ENCODE results near the gene LCT. TPM values are rescaled to one million over a fixed set of nuclear protein-coding genes. Genes with fewer than 3 reads are reported as not detected.
"Not testable (repeated sequence)": the region's sequence is repeated elsewhere in the genome, so short reads cannot be mapped to it uniquely, and the experiment has no call there.

Gene LCT
- total RNA-seq, 2 donors from 2014 or later = 0.45 to 1.0 TPM

DNA sequence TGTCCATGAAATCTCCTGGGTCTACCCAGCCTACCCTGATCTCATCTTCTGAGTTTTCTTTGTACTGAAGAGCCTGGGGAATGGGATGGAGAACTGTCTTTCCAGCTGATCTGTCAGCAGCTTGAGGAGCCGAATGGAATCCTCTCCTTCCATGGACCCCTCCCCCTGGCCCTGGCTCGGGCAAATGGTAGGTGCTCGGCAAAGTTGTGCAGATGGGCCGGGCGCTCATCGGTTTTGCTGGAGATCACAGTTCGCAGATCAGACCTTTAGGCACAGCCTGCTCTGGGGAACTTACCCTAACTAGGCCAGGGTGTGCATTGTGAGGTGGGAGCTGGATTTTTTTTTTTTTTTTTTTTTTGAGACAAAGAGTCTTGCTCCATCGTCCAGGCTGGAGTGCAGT lies 40.4 kb downstream of the LCT start:
- H3K4me1 Mint-ChIP-seq = peaks cover 16% of the 10 kb centered on the region
- no peaks in the 10 kb centered on the region for H3K9me3 Mint-ChIP-seq
- H3K27ac Mint-ChIP-seq = no peak overlapping the region
- H3K36me3 Mint-ChIP-seq (ENCODE audit: low read depth) = no peaks in the 10 kb centered on the region
- ATAC-seq (replicated peaks) = no peak
- no peak overlapping the region for H3K4me3 Mint-ChIP-seq
- no peaks in the 10 kb centered on the region for H3K27me3 Mint-ChIP-seq

- H3K36me3 Mint-ChIP-seq (ENCODE audit: low read depth); ATAC-seq (replicated peaks); H3K9me3 Mint-ChIP-seq; H3K4me3 Mint-ChIP-seq; H3K27me3 Mint-ChIP-seq; H3K27ac Mint-ChIP-seq: not testable (repeated sequence)
- H3K4me1 Mint-ChIP-seq = peaks cover 16% of the 10 kb centered on the region
Measured at GRCh38 chr2:135795641-135796040, 41.3 kb downstream of the LCT start.

GRCh38 chr2:135792401-135793150 lies 44.4 kb downstream of the LCT start:
- Mint-ChIP-seq H3K36me3 (ENCODE audit: low read depth) (no peaks in the 10 kb centered on the region), H3K9me3 (no peaks in the 10 kb centered on the region), H3K4me3 (no peak overlapping the region), H3K4me1 (peaks cover 14% of the 10 kb centered on the region), H3K27ac (peak overlapping the region; percentile 7), H3K27me3 (no peaks in the 10 kb centered on the region)
- ATAC-seq (replicated peaks) = peak; percentile 70

GRCh38 chr2:135791418-135792190 lies 45.4 kb downstream of the LCT start:
- no peak overlapping the region for H3K4me3 Mint-ChIP-seq
- peaks cover 10% of the 10 kb centered on the region for H3K4me1 Mint-ChIP-seq
- H3K9me3 Mint-ChIP-seq = no peaks in the 10 kb centered on the region
- H3K36me3 Mint-ChIP-seq (ENCODE audit: low read depth) = peaks cover 9% of the 10 kb centered on the region
- no peaks in the 10 kb centered on the region for H3K27me3 Mint-ChIP-seq
- ATAC-seq (replicated peaks) = no peak
- no peak overlapping the region for H3K27ac Mint-ChIP-seq

DNA sequence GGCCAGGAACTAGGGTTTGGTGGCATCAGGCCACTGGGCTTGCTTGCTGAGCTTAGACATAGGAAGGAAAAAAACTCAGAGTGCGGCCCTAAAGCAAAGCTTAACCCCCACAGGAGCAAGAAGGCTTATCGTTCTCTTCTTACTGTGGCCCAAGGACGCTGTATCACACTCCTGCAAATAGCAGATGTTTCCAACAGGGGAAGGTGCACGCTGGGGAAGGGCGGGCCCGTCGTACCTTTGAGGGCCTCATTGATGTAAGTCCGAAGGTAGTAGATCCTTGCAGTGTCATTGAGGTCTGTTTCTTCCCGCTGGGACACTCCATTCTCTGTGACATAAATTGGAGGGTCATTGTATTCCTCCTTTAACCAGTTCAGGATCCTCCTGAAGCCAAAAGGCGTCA lies 46.6 kb downstream of the LCT start:
- Mint-ChIP-seq H3K9me3 (no peaks in the 10 kb centered on the region), H3K4me3 (no peak overlapping the region), H3K27ac (no peak overlapping the region), H3K36me3 (ENCODE audit: low read depth) (peaks cover 20% of the 10 kb centered on the region), H3K4me1 (peaks cover 10% of the 10 kb centered on the region), H3K27me3 (no peaks in the 10 kb centered on the region)
- ATAC-seq (replicated peaks) = no peak

DNA sequence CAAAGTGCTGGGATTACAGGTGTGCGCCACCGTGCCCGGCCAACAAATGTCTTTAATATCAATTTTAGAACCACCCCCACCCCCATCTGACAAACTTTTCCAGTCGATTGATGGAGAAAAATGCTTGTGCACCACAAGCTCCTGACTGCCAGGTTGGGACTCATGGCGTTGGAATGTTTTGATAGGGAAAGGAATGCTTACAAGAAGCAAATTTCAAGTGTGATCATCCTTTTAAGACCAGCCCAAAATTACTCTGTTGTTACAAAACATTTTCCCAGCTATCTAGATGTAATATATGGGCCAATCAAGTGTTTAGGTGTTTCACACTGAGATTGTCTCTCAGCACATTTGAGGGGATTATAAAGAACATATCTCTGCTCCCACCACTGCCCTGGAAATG lies 50.2 kb downstream of the LCT start:
- Mint-ChIP-seq H3K4me1 (peaks cover 4% of the 10 kb centered on the region), H3K4me3 (no peak overlapping the region), H3K27ac (peak overlapping the region; percentile 18), H3K27me3 (no peaks in the 10 kb centered on the region), H3K36me3 (ENCODE audit: low read depth) (peaks cover 56% of the 10 kb centered on the region), H3K9me3 (no peaks in the 10 kb centered on the region)
- no peak for ATAC-seq (replicated peaks)

- Mint-ChIP-seq H3K4me3 (no peak overlapping the region), H3K9me3 (no peaks in the 10 kb centered on the region), H3K27me3 (no peaks in the 10 kb centered on the region), H3K36me3 (ENCODE audit: low read depth) (peaks cover 74% of the 10 kb centered on the region), H3K27ac (no peak overlapping the region), H3K4me1 (peaks cover 4% of the 10 kb centered on the region)
- no peak for ATAC-seq (replicated peaks)
Measured at GRCh38 chr2:135785032-135785431, 52.0 kb downstream of the LCT start.

DNA sequence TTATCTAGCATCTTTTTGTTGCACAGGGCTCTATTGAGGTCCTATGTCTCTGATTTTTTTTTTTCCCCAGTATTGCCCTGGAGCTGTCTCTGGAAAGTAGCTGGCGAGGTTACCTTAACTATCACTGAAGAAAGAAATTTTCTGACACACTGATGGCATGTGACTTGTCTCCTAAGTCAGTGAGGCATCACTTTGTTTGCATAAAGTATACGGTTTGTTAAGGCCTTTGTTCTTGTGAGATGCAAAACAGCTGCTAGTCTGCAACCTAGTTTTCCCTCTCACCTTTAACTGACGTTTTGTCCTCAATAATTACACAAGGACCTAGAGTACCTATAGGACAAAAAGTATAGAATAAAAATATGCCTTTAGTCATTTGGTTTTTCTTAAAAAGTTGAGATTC lies 53.5 kb downstream of the LCT start:
- H3K4me3 Mint-ChIP-seq = no peak overlapping the region
- ATAC-seq (replicated peaks) = no peak
- H3K9me3 Mint-ChIP-seq = no peaks in the 10 kb centered on the region
- H3K4me1 Mint-ChIP-seq = peaks cover 4% of the 10 kb centered on the region
- H3K27me3 Mint-ChIP-seq = no peaks in the 10 kb centered on the region
- no peak overlapping the region for H3K27ac Mint-ChIP-seq
- peaks cover 90% of the 10 kb centered on the region for H3K36me3 Mint-ChIP-seq (ENCODE audit: low read depth)

GRCh38 chr2:135782231-135782630 lies 54.8 kb downstream of the LCT start:
- H3K9me3 Mint-ChIP-seq = no peaks in the 10 kb centered on the region

DNA sequence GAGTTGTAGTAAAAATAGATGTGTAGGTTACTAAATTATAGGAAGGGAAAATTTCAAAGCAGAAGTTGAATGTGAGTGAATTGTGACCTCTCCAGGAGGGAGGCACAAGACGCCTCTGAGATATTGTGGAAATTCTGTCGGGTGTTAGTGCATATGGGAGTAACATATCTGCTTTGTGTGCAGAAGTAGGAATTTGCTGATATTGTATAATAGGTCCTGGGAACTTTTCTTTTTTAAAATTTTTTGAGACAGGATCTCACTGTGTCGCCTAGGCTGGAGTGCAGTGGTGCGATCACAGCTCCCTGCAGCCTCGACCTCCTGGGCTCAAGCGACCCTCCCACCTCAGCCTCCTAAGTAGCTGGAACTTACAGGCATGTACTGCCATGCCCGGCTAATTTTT lies 60.6 kb downstream of the LCT start:
- ATAC-seq (replicated peaks) = no peak
- Mint-ChIP-seq H3K4me3 (no peak overlapping the region), H3K27me3 (no peaks in the 10 kb centered on the region), H3K27ac (no peak overlapping the region), H3K4me1 (no peaks in the 10 kb centered on the region), H3K36me3 (ENCODE audit: low read depth) (peaks cover 100% of the 10 kb centered on the region), H3K9me3 (no peaks in the 10 kb centered on the region)

More at GRCh38 chr2:135782231-135782630, 54.8 kb downstream of the LCT start:
- Mint-ChIP-seq H3K4me3 (no peak overlapping the region), H3K36me3 (ENCODE audit: low read depth) (peaks cover 100% of the 10 kb centered on the region), H3K4me1 (peaks cover 4% of the 10 kb centered on the region), H3K27me3 (no peaks in the 10 kb centered on the region), H3K27ac (no peak overlapping the region)
- no peak for ATAC-seq (replicated peaks)

DNA sequence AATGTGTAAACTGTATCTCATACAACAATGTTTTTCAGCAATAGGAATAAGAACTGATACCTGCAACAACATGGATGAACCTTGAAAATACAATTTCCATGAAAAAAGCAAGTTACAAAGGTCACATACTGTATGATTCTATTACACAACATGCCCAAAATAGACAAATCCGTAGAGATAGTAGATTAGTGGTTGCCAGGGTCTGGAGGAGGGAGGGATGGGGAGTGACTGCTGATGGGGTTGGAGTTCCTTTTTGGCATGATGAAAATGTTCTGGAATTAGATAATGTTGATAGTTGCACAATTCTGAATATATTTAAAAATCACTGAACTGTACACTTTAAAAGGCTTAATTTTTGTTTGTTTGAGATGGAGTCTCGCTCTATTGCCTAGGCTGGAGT lies 61.6 kb downstream of the LCT start:
- no peak overlapping the region for H3K27ac Mint-ChIP-seq
- peaks cover 100% of the 10 kb centered on the region for H3K36me3 Mint-ChIP-seq (ENCODE audit: low read depth)
- no peak overlapping the region for H3K4me3 Mint-ChIP-seq
- no peak for ATAC-seq (replicated peaks)
- no peaks in the 10 kb centered on the region for H3K4me1 Mint-ChIP-seq
- H3K9me3 Mint-ChIP-seq = no peaks in the 10 kb centered on the region
- no peaks in the 10 kb centered on the region for H3K27me3 Mint-ChIP-seq

DNA sequence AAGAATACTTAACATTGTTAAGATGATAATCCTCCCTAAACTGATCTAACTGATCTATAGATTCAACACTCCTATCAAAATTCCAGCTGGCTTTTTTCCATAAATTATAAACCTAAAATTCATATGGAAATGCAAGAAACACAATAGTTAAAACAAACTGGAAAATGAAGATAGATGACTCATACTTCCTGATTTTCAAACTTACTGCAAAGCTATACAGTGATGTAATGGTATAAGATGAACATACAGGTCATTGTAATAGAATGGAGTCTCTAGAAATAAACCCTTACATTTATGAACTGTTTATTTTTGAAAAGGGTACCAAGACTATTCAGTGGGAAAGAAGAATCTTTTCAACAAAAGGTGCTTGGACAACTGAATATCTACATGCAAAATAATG lies 63.1 kb downstream of the LCT start:
- peak; percentile 60 for ATAC-seq (replicated peaks)
- Mint-ChIP-seq H3K4me3 (no peak overlapping the region), H3K36me3 (ENCODE audit: low read depth) (peaks cover 100% of the 10 kb centered on the region), H3K4me1 (no peaks in the 10 kb centered on the region), H3K9me3 (no peaks in the 10 kb centered on the region), H3K27ac (peak overlapping the region; percentile 67), H3K27me3 (no peaks in the 10 kb centered on the region)

DNA sequence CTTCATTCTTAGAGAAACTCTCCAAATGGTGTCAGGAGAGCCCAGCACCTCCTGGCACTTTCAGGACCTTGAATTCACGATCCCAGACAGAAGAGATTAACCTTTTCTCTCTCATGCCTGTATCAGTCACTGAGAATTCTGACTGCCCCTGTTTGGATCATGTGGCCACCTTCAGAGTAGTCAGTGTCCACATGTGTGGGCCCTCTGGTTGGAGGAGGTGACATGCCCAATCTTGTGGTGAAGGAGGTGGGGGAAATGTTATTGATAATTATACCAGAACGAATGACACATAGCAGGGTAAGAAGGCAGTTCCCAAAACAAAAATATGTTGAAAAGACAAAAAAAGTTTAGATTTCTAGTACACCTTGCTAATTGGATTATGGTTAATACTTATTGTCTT lies 63.7 kb downstream of the LCT start:
- peak; percentile 90 for ATAC-seq (replicated peaks)
- H3K9me3 Mint-ChIP-seq = no peaks in the 10 kb centered on the region
- H3K4me3 Mint-ChIP-seq = peak overlapping the region; percentile 11
- no peaks in the 10 kb centered on the region for H3K27me3 Mint-ChIP-seq
- H3K27ac Mint-ChIP-seq = peak overlapping the region; percentile 67
- H3K4me1 Mint-ChIP-seq = no peaks in the 10 kb centered on the region
- H3K36me3 Mint-ChIP-seq (ENCODE audit: low read depth) = peaks cover 100% of the 10 kb centered on the region

GRCh38 chr2:135768863-135769262 lies 68.1 kb downstream of the LCT start:
- no peak overlapping the region for H3K27ac Mint-ChIP-seq
- peaks cover 98% of the 10 kb centered on the region for H3K36me3 Mint-ChIP-seq (ENCODE audit: low read depth)
- no peak overlapping the region for H3K4me3 Mint-ChIP-seq

GRCh38 chr2:135762530-135762929 lies 74.5 kb downstream of the LCT start:
- Mint-ChIP-seq H3K36me3 (ENCODE audit: low read depth) (peaks cover 100% of the 10 kb centered on the region), H3K4me3 (no peak overlapping the region), H3K9me3 (no peaks in the 10 kb centered on the region), H3K27me3 (no peaks in the 10 kb centered on the region), H3K27ac (no peak overlapping the region), H3K4me1 (peaks cover 4% of the 10 kb centered on the region)
- no peak for ATAC-seq (replicated peaks)

More at GRCh38 chr2:135768863-135769262, 68.1 kb downstream of the LCT start:
- Mint-ChIP-seq H3K27me3 (no peaks in the 10 kb centered on the region), H3K9me3 (no peaks in the 10 kb centered on the region), H3K4me1 (peaks cover 4% of the 10 kb centered on the region)
- no peak for ATAC-seq (replicated peaks)

Measured in activated T-helper 17 cell treated with anti-CD3 and anti-CD28 coated beads, Interleukin-2, amount 50 U/mL, for 72 hours (primary cell).